Adrenal gland (tissue), 12 donors: Measurements from ENCODE around the gene EPHB1. TPM values are rescaled to one million over a fixed set of nuclear protein-coding genes. Genes with fewer than 3 reads are reported as not detected.

Experiments used
- DNase-seq, 7 donors: peaks; one replicate each; pipeline ENCODE4 v3.0.0-alpha.2; 2019 to 2020
- H3K27ac ChIP-seq, 5 donors: fragments of 200-600 bp; sonication (generic) in 4 of 5; 1 replicate in 3 of 5; 2 replicates in 2 of 5; pipeline versions ENCODE4 v1.5.1 to v1.8.0; 2016 to 2020; ENCODE audit warnings: mild to moderate bottlenecking in 1 of 5
- H3K27me3 ChIP-seq: fragments of 200-600 bp; 2 replicates; pipeline ENCODE4 v1.8.0; 2021
- H3K36me3 ChIP-seq, 2 donors: fragments of 200-600 bp; replicated peaks in 1 of 2; 1 replicate in 1 of 2; 2 replicates in 1 of 2; pipeline versions ENCODE4 v1.5.1 to v1.8.0; 2018 to 2022
- H3K4me1 ChIP-seq, 2 donors: fragments of 200-600 bp; replicated peaks in 1 of 2; 1 replicate in 1 of 2; 2 replicates in 1 of 2; pipeline versions ENCODE4 v1.5.1 to v1.8.0; 2018 to 2021
- H3K4me3 ChIP-seq, 4 donors: fragments of 200-600 bp; sonication (generic) in 3 of 4; one replicate each; pipeline ENCODE4 v1.5.1; 2016 to 2018
- H3K9me3 ChIP-seq, 3 donors: fragments of 200-600 bp; sonication (generic) in 1 of 3; replicated peaks in 1 of 3; 1 replicate in 2 of 3; 2 replicates in 1 of 3; pipeline versions ENCODE4 v1.5.1 to v1.8.0; 2016 to 2021
- POLR2A ChIP-seq, 2 donors: fragments of 450-650 bp; IDR thresholded peaks; one replicate each; pipeline ENCODE4 v1.6.1; 2017; ENCODE audit warnings: antibody characterized with exemption in 2 of 2, mild to moderate bottlenecking in 2 of 2, moderate library complexity in 1 of 2
- WGBS, 4 donors: extraction: QIAGEN DNeasy Blood & Tissue Kit in 2 of 4; methylation state at CpG; one replicate each; pipeline versions ENCODE4 v1.1.5 to v1.1.7; 2013 to 2017; 5-methylcytosine and 5-hydroxymethylcytosine counted together
- intact Hi-C, 2 donors: fragments of 100-400 bp; cut with DNase I; formaldehyde crosslinking; loops; one replicate each; pipeline versions ENCODE4 v1.14.1 to v1.15.0; 2022 to 2023
- polyA plus RNA-seq, 3 donors: library from polyadenylated mRNA; stranded (reverse); fragments of 200-250 nt in 2 of 3; fragments of 350-450 nt in 1 of 3; fragmentation: Illumina TruSeq in 1 of 3; extraction: RNeasy Lipid Tissue Mini Kit (QIAGEN cat#74804) in 1 of 3; gene quantifications; one replicate each; pipeline ENCODE4 v1.2.3, GENCODE V29; 2013 to 2014
- total RNA-seq, 9 donors: library from RNA; depleted of rRNA in 4 of 9; stranded (reverse); fragments of >200 nt in 4 of 9; fragments of 120-200 nt in 1 of 9; fragmentation: NEBNext Ultra II Directional in 1 of 9; extraction: Animal tissue kit (Norgen Biotek cat#: 25700) in 1 of 9; gene quantifications; one replicate each; pipeline versions ENCODE4 v1.1.0 to v1.2.4, GENCODE V29; 2013 to 2023
- TF ChIP-seq, protein P1 (sequence below), 6 experiments: fragments of 450-650 bp in 4 of 6; fragments of 200-600 bp in 2 of 6; sonication (generic) in 1 of 6; IDR thresholded peaks; 1 replicate in 5 of 6; 2 replicates in 1 of 6; pipeline versions ENCODE4 v1.5.1 to v1.8.0; 2016 to 2021; ENCODE audit warnings: antibody characterized with exemption in 6 of 6, mild to moderate bottlenecking in 2 of 6, moderate library complexity in 1 of 6
- donor health status: healthy with polysubstance abuse.
- donor health status: Bipolar disorder and iron deficiency.
- donor health status: DM: yes; HTN: yes; CAD: no.
- donor health status: DM: no; HTN: no; CAD: no.
- donor health status: DM: no; HTN: no; CAD: no.
- donor health status: DM: yes; HTN: yes; CAD: no.

EPHB1 gene
- total and polyA plus RNA-seq, 12 donors = 0.10 to 3.4 (median 0.98) TPM

- DNase-seq = peak in 1 of 7 donors; percentile 24
- H3K4me3 ChIP-seq = no peak overlapping the region
- H3K27me3 ChIP-seq = peaks cover 14% of the 10 kb centered on the region
- no peak overlapping the region for H3K27ac ChIP-seq
- no peak for TF ChIP-seq POLR2A (IDR thresholded peaks at IDR 0.05)
- H3K9me3 ChIP-seq = no peaks in the 10 kb centered on the region
- WGBS, 4 donors = 88 to 91% (median 90%) methylated on average over 8 of the region's 8 CpGs
- peaks cover 5 to 12% of the 10 kb centered on the region in 2 donors for H3K4me1 ChIP-seq
- intact Hi-C loops = no loop called here
- no peaks in the 10 kb centered on the region for H3K36me3 ChIP-seq
Measured at GRCh38 chr3:134791992-134792391, 3.1 kb upstream of the EPHB1 start.

DNA sequence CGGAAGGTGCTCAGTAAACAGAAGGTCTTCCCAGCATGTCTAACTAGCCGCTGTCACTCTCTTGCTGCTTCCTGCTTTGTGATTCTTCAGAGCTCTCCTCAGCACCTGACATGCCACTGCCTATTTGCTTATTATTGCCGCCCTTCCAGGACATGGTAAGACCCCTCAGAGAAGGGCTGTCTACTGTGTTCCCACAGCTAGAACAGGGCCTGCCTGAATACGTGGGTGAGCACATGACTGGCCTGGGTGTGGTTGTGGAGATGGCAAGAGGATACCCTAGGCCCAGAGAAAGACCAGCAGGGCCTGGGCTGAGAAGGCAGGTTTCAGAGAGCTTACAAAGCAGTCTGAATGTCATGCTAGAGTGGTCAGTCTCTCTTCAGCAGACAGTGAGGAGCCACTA lies 2.4 kb upstream of the EPHB1 start:
- Histone ChIP-seq H3K4me1 (peaks cover 5 to 12% of the 10 kb centered on the region in 2 donors), H3K4me3 (no peak overlapping the region), H3K9me3 (no peaks in the 10 kb centered on the region), H3K27ac (no peak overlapping the region), H3K27me3 (peaks cover 19% of the 10 kb centered on the region), H3K36me3 (no peaks in the 10 kb centered on the region)
- DNase-seq = peak in 1 of 7 donors; percentile 33
- TF ChIP-seq POLR2A (IDR thresholded peaks at IDR 0.05) = no peak
- TF ChIP-seq, protein P1, sequence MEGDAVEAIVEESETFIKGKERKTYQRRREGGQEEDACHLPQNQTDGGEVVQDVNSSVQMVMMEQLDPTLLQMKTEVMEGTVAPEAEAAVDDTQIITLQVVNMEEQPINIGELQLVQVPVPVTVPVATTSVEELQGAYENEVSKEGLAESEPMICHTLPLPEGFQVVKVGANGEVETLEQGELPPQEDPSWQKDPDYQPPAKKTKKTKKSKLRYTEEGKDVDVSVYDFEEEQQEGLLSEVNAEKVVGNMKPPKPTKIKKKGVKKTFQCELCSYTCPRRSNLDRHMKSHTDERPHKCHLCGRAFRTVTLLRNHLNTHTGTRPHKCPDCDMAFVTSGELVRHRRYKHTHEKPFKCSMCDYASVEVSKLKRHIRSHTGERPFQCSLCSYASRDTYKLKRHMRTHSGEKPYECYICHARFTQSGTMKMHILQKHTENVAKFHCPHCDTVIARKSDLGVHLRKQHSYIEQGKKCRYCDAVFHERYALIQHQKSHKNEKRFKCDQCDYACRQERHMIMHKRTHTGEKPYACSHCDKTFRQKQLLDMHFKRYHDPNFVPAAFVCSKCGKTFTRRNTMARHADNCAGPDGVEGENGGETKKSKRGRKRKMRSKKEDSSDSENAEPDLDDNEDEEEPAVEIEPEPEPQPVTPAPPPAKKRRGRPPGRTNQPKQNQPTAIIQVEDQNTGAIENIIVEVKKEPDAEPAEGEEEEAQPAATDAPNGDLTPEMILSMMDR (IDR thresholded peaks at IDR 0.05) = no peak
- intact Hi-C loops = no loop called here
- WGBS, 4 donors = 81 to 93% (median 89%) methylated on average over 4 of the region's 4 CpGs

GRCh38 chr3:134793562-134793961 lies 1.5 kb upstream of the EPHB1 start:
- no peak for DNase-seq
- 73 to 80% (median 78%) methylated on average over 4 of the region's 4 CpGs for WGBS, 4 donors

GRCh38 chr3:134794323-134794722 lies 737 bp upstream of the EPHB1 start:
- intact Hi-C loops = no loop called here
- Histone ChIP-seq H3K36me3 (no peaks in the 10 kb centered on the region), H3K27me3 (peaks cover 26% of the 10 kb centered on the region), H3K27ac (no peak overlapping the region), H3K9me3 (no peaks in the 10 kb centered on the region), H3K4me3 (no peak overlapping the region), H3K4me1 (peaks cover 5 to 12% of the 10 kb centered on the region in 2 donors)
- WGBS, 4 donors = 44 to 58% (median 52%) methylated on average over 9 of the region's 9 CpGs
- peak in 1 of 7 donors; percentile 40 for DNase-seq
- TF ChIP-seq POLR2A (IDR thresholded peaks at IDR 0.05) = no peak
- TF ChIP-seq, protein P1 (IDR thresholded peaks at IDR 0.05) = no peak

More at GRCh38 chr3:134793562-134793961, 1.5 kb upstream of the EPHB1 start:
- Histone ChIP-seq H3K4me3 (no peak overlapping the region), H3K36me3 (no peaks in the 10 kb centered on the region), H3K27ac (no peak overlapping the region), H3K27me3 (peaks cover 23% of the 10 kb centered on the region), H3K9me3 (no peaks in the 10 kb centered on the region), H3K4me1 (peaks cover 5 to 12% of the 10 kb centered on the region in 2 donors)
- intact Hi-C loops = no loop called here
- TF ChIP-seq POLR2A (IDR thresholded peaks at IDR 0.05) = no peak
- TF ChIP-seq, protein P1 (IDR thresholded peaks at IDR 0.05) = no peak

DNA sequence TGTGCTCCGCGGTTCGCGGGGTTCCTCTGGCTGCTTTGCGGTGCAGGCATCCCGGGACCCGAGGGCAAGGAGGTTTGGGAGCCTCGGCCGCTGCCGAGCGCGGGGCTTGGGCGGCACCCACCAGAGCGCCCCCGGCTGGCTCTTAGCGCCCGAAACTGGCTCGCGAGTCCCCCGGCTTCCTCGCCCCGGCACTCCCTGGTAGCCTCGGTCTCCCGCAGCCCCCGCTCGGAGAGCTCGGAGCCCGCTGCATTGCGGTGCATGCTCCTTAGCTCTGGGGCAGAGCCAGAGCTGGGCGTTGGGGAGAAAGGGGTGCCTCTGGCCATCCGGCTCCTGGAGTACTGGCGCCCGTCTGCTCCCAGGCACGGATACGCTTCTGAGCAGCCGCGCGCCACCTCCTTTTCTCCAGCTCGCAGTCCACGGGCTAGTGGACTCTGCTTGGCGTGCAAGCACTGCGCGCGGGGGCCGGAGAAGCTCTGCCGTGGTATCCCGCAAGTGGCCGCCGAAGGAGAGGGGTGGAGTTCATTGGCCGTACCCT lies 753 bp downstream of the EPHB1 start:
- TF ChIP-seq, protein P1 (IDR thresholded peaks at IDR 0.05) = no peak
- TF ChIP-seq POLR2A (IDR thresholded peaks at IDR 0.05) = no peak
- H3K27ac ChIP-seq = no peak overlapping the region
- H3K9me3 ChIP-seq = no peaks in the 10 kb centered on the region
- peaks cover 5 to 12% of the 10 kb centered on the region in 2 donors for H3K4me1 ChIP-seq
- H3K4me3 ChIP-seq = peak overlapping the region in 2 of 4 donors; percentile 40 to 56
- DNase-seq = no peak
- no peaks in the 10 kb centered on the region for H3K36me3 ChIP-seq
- 0 to 1% (median 0%) methylated on average over 4 to 50 of the region's 50 CpGs for WGBS, 4 donors
- peaks cover 26% of the 10 kb centered on the region for H3K27me3 ChIP-seq
- intact Hi-C loops = loop anchor here in 1 of 2 donors (5.0 kb wide), 2 partner anchors 706 to 1101 kb away; no protein-coding TSS in a partner anchor
